Right cardiac atrium (tissue), 5 donors: ENCODE measurements around the gene NAALAD2. TPM values are rescaled to one million over a fixed set of nuclear protein-coding genes. Genes with fewer than 3 reads are reported as not detected.
"Not testable (repeated sequence)": the region's sequence is repeated elsewhere in the genome, so short reads cannot be mapped to it uniquely, and the experiment has no call there.

ENCODE experiments used
- ATAC-seq, 2 donors: fragments of 200-7000 bp; cut with Tn5 transposase; one replicate each; pipeline versions ENCODE4 v1.8.0 to v1.9.1; 2020; ENCODE audit warnings: moderate library complexity in 2 of 2, mild to moderate bottlenecking in 1 of 2
- DNase-seq, 3 donors: peaks; one replicate each; pipeline ENCODE4 v3.0.0-alpha.2; 2020
- H3K27ac ChIP-seq: one replicate; pipeline ENCODE4 v1.5.1; 2013; ENCODE audit warnings: mild to moderate bottlenecking, low read length, control low read depth, moderate library complexity
- H3K27me3 ChIP-seq: one replicate; pipeline ENCODE4 v1.6.1; 2013; ENCODE audit not compliant: control insufficient read depth, insufficient read depth
- H3K4me1 ChIP-seq: one replicate; pipeline ENCODE4 v1.6.1; 2013; ENCODE audit warnings: low read length; ENCODE audit not compliant: control insufficient read depth, insufficient read depth
- H3K4me3 ChIP-seq: one replicate; pipeline ENCODE4 v1.5.1; 2013; ENCODE audit warnings: low read length, control low read depth
- H3K9me3 ChIP-seq: one replicate; pipeline ENCODE4 v1.6.1; 2013; ENCODE audit warnings: low read length; ENCODE audit not compliant: control insufficient read depth
- WGBS: extraction: QIAGEN DNeasy Blood & Tissue Kit; methylation state at CpG from one replicate; pipeline ENCODE4 v1.1.7; 2013; 5-methylcytosine and 5-hydroxymethylcytosine counted together
- intact Hi-C, 4 donors: fragments of 100-400 bp; cut with DNase I; formaldehyde crosslinking; loops; one replicate each; pipeline versions ENCODE4 v1.11.0 to v1.14.0; 2022 to 2023
- polyA plus RNA-seq: library from polyadenylated mRNA; stranded (reverse); fragments of 200-250 nt; gene quantifications from one replicate; pipeline ENCODE4 v1.2.3, GENCODE V29; 2013
- total RNA-seq, 4 donors: library from RNA; stranded (reverse); fragmentation: NEBNext Ultra II Directional; extraction: Animal tissue kit (Norgen Biotek cat#: 25700); gene quantifications; one replicate each; pipeline ENCODE4 v1.2.1, GENCODE V29; 2021
- donor health status: healthy with polysubstance abuse.
- donor health status: DM: no; HTN: yes; CAD: no.
- donor health status: DM: no; HTN: no; CAD: no.
- donor health status: DM: no; HTN: yes; CAD: no; lungs with severe emphysema.
- donor health status: DM: yes; HTN: yes; CAD: no.

The NAALAD2 gene
- total and polyA plus RNA-seq, 5 donors, result 1.0 to 2.3 (median 1.8) TPM

GRCh38 chr11:90219438-90219837, 85.0 kb downstream of the NAALAD2 start:
- Histone ChIP-seq H3K4me1 (no peaks in the 10 kb centered on the region), H3K27ac (no peak overlapping the region), H3K27me3 (no peaks in the 10 kb centered on the region), H3K9me3 (no peaks in the 10 kb centered on the region), H3K4me3 (no peak overlapping the region)
- intact Hi-C loops, result no loop called here
- ATAC-seq (no peak), DNase-seq (no peak)
- 94% methylated on average over 6 of the region's 6 CpGs for WGBS

- DNase-seq (no peak), ATAC-seq (no peak)
- no peaks in the 10 kb centered on the region for H3K4me1 ChIP-seq
- H3K27ac ChIP-seq, result no peak overlapping the region
- 91% methylated on average over 1 of the region's 1 CpG for WGBS
- H3K27me3 ChIP-seq, result no peaks in the 10 kb centered on the region
- H3K4me3 ChIP-seq, result peak overlapping the region; percentile 84
- H3K9me3 ChIP-seq, result no peaks in the 10 kb centered on the region
- intact Hi-C loops, result no loop called here
These were observed 85.9 kb downstream of the NAALAD2 start for GRCh38 chr11:90220391-90220790.

DNA sequence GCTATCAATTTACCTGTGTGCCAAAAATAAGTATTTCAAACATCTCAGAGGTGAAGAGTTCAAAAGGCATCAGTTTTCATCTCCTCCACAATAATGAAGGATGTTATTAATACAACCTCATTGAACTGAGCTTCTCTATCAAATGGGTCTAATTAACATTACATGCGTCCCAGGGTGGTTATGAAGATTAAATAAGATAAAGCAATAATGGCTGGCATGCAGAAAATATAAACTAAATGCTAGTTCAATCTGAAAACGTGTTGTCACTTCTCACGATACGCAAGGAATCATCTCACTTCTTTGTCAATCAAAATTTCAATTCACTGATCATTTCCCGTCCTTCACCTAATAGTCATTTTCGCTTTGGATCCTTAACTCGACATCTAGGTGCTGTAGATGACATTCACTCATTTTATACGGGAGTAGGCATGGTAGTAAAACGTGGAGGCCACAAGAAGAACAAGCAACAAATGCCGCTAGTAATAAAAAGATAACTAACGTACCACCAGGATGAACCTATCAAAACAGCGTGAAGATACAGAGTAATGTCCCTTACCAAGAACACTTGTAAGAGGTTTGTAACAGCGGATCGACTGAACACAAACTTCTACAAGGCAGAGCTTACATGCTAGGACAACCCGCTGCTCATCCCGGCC, 87.5 kb downstream of the NAALAD2 start:
- DNase-seq, result no peak
- no peak for ATAC-seq
- Histone ChIP-seq H3K4me3 (peak overlapping the region; percentile 84), H3K9me3 (no peaks in the 10 kb centered on the region), H3K27ac (peak overlapping the region; percentile 69), H3K4me1 (no peaks in the 10 kb centered on the region), H3K27me3 (no peaks in the 10 kb centered on the region)
- intact Hi-C loops, result no loop called here
- 8% methylated on average over 16 of the region's 16 CpGs for WGBS

- H3K9me3 ChIP-seq, result no peaks in the 10 kb centered on the region
- no peaks in the 10 kb centered on the region for H3K4me1 ChIP-seq
- DNase-seq, result peak; percentile 94 to 97 (median 96)
- intact Hi-C loops, result no loop called here
- WGBS, result under 1% methylated on average over 71 of the region's 71 CpGs
- peak within 1 kb of the TSS; percentile 84 for H3K4me3 ChIP-seq
- ATAC-seq, result peak; percentile 97 to 98
- H3K27ac ChIP-seq, result peak within 1 kb of the TSS; percentile 69
- H3K27me3 ChIP-seq, result no peaks in the 10 kb centered on the region
These were observed 88.2 kb downstream of the NAALAD2 start, which contains the start of gene CHORDC1 for GRCh38 chr11:90222459-90223247. Gene CHORDC1, minus strand, starts transcription at chr11:90223049. Its CDS starts 95 bp downstream, at chr11:90222954.

DNA sequence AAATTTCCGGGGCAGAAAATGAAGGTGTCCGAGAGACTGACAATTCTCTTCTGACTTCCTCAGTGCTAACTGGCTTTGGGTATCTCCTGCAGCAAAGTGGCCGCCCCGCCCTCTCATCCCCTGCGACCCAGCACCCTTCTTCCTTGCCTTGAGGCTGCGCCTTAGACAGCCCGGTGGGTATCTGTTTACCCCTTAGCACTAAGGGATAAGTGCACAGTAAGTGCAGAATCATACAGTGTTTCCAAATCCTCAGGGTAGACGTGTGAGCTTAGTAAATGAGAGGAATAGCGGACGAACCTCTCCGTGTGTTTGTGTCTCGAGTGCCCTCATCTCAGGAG, 88.8 kb downstream of the NAALAD2 start:
- ATAC-seq, result peak; percentile 73 to 77
- no peaks in the 10 kb centered on the region for H3K4me1 ChIP-seq

DNA sequence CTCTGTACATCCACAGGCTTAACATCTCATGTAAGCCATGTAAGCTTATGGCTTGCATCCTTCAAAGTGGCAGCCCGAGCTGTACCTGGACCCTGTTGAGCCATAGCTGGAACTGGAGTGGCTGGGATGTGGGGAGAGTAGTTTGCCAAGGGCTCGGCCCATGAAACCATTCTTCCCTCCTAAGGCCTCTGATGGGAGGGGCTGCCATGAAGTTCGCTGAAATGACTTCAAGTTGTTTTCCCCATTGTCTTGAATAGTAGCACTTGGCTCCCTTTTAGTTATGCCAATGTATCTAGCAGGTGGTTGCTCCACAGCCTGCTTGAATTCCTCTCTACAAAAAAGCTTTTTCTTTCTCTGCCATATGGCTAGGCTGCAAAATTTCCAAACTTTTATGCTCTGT, 93.6 kb downstream of the NAALAD2 start:
- WGBS, result 96% methylated on average over 3 of the region's 3 CpGs
- H3K27ac ChIP-seq, result no peak overlapping the region
- no peak for DNase-seq
- no peak for ATAC-seq
- H3K27me3 ChIP-seq, result no peaks in the 10 kb centered on the region
- intact Hi-C loops, result no loop called here
- H3K4me1 ChIP-seq, result no peaks in the 10 kb centered on the region
- no peaks in the 10 kb centered on the region for H3K9me3 ChIP-seq
- no peak overlapping the region for H3K4me3 ChIP-seq

More for the DNA sequence above, 88.8 kb downstream of the NAALAD2 start:
- under 1% methylated on average over 12 of the region's 12 CpGs for WGBS
- DNase-seq, result no peak
- Histone ChIP-seq H3K27me3 (no peaks in the 10 kb centered on the region), H3K4me3 (peak overlapping the region; percentile 84), H3K9me3 (no peaks in the 10 kb centered on the region), H3K27ac (peak overlapping the region; percentile 35)
- intact Hi-C loops, result no loop called here

- 84% methylated on average over 1 of the region's 1 CpG for WGBS
- Histone ChIP-seq H3K4me1 (no peaks in the 10 kb centered on the region), H3K27ac (no peak overlapping the region), H3K27me3 (no peaks in the 10 kb centered on the region), H3K4me3 (no peak overlapping the region), H3K9me3 (no peaks in the 10 kb centered on the region)
- no peak for ATAC-seq
- intact Hi-C loops, result no loop called here
- DNase-seq, result no peak
These were observed 95.3 kb downstream of the NAALAD2 start for GRCh38 chr11:90229791-90230190.

DNA sequence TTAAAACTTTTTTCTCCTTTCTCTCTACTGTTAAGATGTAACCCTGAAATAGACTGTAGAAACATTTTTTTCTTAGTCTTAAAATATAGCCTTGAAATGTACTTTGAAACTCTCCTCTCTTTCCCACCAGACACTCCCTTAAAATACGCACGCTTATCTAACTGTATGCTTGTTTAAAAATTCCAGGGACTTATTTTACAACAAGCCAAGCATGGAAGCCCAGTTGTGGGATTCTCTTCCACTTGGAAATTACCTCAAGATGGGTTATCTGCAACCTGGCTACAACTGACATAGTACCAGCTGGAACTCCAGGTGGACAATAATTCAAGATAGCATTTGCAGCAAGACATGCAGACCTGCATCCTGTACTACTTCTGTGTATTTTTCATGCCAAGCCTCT, 100.5 kb downstream of the NAALAD2 start:
- ATAC-seq, result no peak
- H3K4me3 ChIP-seq, result no peak overlapping the region
- DNase-seq, result no peak
- no peak overlapping the region for H3K27ac ChIP-seq
- H3K9me3 ChIP-seq, result no peaks in the 10 kb centered on the region
- no peaks in the 10 kb centered on the region for H3K27me3 ChIP-seq
- H3K4me1 ChIP-seq, result no peaks in the 10 kb centered on the region
- intact Hi-C loops, result no loop called here
- 68% methylated on average over 2 of the region's 2 CpGs for WGBS

DNA sequence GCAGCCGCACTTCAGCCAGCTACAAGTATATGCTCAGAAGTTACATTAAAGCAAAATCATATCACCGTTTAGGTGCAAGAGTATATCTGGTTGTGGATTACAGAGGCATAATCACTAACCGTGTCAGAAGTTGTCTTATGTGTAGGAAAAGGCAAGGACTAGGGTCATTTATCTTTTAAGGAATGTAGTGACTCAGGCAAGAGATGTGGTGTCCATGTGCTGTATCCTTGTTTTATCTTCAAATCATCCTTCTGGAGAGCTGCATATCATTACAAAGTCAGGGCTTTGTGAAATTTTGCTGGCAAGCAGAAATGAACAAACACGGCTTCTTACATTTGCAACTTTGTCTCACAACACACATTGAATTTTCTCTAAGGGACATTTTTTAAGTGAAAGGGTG, 101.1 kb downstream of the NAALAD2 start:
- Histone ChIP-seq H3K4me3 (no peak overlapping the region), H3K4me1 (no peaks in the 10 kb centered on the region), H3K27ac (no peak overlapping the region), H3K27me3 (no peaks in the 10 kb centered on the region), H3K9me3 (no peaks in the 10 kb centered on the region)
- intact Hi-C loops, result no loop called here
- 61% methylated on average over 4 of the region's 4 CpGs for WGBS
- ATAC-seq (no peak), DNase-seq (no peak)

GRCh38 chr11:90237004-90237403, 102.5 kb downstream of the NAALAD2 start:
- H3K4me3 ChIP-seq, result no peak overlapping the region
- ATAC-seq, result no peak
- H3K27me3 ChIP-seq, result no peaks in the 10 kb centered on the region
- H3K9me3 ChIP-seq, result no peaks in the 10 kb centered on the region
- no peak for DNase-seq
- 86% methylated on average over 4 of the region's 4 CpGs for WGBS
- H3K27ac ChIP-seq, result no peak overlapping the region
- intact Hi-C loops, result no loop called here
- no peaks in the 10 kb centered on the region for H3K4me1 ChIP-seq

DNA sequence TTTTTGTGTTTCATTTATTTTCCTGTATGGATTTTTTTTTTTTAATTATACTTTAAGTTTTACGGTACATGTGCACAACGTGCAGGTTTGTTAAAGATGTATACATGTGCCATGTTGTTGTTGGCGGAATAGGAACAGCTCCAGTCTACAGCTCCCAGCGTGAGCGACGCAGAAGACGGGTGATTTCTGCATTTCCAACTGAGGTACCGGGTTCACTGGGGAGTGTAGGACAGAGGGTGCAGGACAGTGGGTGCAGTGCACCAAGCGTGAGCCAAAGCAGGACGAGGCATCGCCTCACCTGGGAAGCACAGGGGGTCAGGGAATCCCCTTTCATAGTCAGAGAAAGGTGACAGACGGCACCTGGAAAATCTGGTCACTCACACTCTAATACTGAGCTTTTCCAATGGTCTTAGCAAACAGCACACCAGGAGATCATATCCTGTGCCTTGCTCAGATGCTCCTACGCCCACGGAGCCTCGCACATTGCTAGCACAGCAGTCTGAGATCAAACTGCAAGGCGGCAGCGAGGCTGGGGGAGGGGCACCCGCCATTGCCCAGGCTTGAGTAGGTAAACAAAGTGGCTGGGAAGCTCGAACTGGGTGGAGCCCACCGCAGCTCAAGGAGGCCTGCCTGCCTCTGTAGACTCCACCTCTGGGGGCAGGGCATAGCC, 105.6 kb downstream of the NAALAD2 start:
- 84% methylated on average over 18 of the region's 20 CpGs for WGBS
- DNase-seq, H3K4me3 ChIP-seq, intact Hi-C loops, H3K9me3 ChIP-seq, H3K27me3 ChIP-seq, H3K4me1 ChIP-seq, ATAC-seq, H3K27ac ChIP-seq: not testable (repeated sequence)
